HG03159 (cell line): ENCODE data around the gene MLLT10.
"Not testable (repeated sequence)": the region's sequence is repeated elsewhere in the genome, so short reads cannot be mapped to it uniquely, and the experiment has no call there.

ENCODE experiments used
- ATAC-seq: cut with Tn5 transposase; IDR thresholded peaks from one replicate; pipeline ENCODE4 v1.9.1; 2021; ENCODE audit warnings: mild to moderate bottlenecking, moderate library complexity; ENCODE audit not compliant: unreplicated experiment

MLLT10 gene

DNA sequence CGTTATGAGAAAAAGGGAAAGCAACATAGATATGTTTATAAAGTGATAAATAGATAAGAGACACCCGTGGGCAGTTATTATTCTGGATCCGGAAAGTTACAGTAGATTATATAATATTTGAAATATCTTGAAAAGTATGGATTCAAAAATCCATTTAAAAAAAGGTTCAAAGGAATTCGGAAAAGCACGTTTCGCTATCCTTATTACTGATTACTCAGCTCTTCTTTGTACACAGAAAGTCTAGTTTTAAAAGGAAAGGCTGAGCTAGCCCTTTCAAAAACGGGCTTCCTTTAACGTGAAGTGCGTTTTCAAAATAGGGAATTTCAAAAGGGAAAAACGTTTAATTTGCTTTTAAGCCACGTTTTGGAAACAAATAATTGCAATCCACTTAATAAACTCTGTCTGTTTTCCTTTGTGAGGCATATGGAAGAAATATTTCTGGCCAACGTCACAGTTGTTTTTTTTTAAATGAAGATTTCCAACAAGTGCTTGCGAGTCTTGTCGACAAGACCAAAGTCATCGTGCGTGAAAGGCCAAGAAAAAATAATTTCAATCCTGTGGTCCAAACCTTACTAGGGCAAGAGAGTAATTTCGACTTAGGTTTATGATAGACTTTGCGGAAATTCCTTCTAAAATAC is 6.3 kb upstream of the MLLT10 start:
- ATAC-seq: no peak

- no peak for ATAC-seq
Measured at GRCh38 chr10:21528236-21529031, 5.6 kb upstream of the MLLT10 start.

GRCh38 chr10:21529032-21529910 is 4.8 kb upstream of the MLLT10 start:
- ATAC-seq: no peak

GRCh38 chr10:21530168-21530567 is 3.9 kb upstream of the MLLT10 start:
- ATAC-seq: no peak

- no peak for ATAC-seq
Measured at GRCh38 chr10:21530641-21531040, 3.4 kb upstream of the MLLT10 start.

- ATAC-seq: no peak
Measured at GRCh38 chr10:21531164-21531563, 2.9 kb upstream of the MLLT10 start.

DNA sequence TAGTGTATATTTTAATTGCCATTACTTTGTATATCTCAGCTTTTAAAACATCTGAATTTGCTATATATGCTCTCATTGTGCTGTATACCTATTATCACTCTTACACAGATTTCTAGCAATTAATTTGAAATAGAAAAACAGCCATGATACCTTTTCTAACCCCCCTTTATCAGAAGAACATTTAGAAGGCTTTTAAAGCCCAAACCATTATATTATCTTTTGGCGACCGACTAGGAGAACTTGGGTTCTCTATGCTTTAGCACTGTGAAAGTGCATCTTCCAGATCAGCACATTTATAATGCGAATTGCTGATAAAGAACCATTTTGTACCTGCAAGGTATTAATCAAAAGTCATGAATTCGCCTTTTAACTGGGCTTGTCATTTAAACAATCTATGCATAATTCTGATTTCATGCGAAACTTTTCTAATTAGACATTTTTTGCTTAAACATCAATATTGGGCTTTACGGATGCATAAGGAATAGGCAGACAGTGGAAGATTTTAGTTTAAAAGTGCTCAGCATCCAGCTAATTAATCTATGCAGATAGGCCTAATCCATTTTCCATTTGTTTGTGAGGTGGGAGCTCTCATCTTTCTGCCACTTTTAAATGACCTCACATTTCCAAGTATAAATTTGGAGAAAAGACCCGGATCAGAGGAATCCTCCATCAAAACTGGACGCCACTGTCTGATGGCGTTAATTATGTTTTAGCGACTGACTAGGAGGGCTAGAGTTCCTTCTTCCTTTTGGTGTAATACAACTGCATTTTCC is 1.2 kb upstream of the MLLT10 start:
- ATAC-seq: no peak

GRCh38 chr10:21534280-21534586 is 201 bp downstream of the MLLT10 start:
- no peak for ATAC-seq

- ATAC-seq: peak; percentile 30
Measured at GRCh38 chr10:21534604-21535493, 817 bp downstream of the MLLT10 start.

GRCh38 chr10:21535494-21535965 is 1.5 kb downstream of the MLLT10 start:
- ATAC-seq: no peak

- ATAC-seq: not testable (repeated sequence)
Measured at GRCh38 chr10:21535976-21536375, 1.9 kb downstream of the MLLT10 start.

- ATAC-seq: no peak
Measured at GRCh38 chr10:21536874-21537273, 2.8 kb downstream of the MLLT10 start.

DNA sequence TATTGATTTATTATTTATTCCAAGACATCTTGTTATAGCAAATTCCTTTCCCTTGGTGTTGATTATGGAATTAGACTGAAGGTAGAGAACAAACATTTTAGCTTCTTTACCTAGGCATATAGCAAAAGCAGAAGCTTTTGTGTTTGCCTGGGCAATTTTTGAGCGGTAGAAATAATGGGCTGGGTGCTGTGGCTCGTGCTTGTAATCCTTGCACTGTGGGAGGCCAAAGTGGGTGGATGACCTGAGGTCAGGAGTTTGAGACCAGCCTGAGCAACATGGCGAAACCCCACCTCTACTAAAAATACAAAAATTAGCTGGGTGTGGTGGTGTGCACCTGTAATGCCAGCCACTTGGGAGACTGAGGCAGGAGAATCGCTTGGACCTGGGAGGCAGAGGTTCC is 6.7 kb downstream of the MLLT10 start:
- ATAC-seq: not testable (repeated sequence)

DNA sequence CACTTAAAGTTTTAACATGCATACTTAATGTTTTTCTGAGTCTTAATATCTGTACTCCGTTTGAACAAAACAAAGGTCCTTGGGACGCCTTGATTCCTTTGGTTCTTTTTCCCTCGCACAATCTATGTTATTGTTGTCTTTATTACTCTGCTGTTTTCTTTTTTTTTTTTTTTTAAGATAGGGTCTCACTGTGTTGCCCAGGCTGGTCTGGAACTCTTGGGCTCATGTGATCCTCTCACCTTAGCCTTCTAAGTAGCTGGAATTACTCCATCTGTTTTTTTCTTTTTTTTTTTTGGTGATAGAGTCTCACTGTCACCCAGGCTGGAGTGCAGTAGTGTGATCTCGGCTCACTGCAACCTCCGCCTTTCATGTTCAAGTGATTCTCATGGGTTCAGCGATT is 13.2 kb downstream of the MLLT10 start:
- no peak for ATAC-seq

GRCh38 chr10:21552638-21553037 is 18.6 kb downstream of the MLLT10 start:
- ATAC-seq: no peak

DNA sequence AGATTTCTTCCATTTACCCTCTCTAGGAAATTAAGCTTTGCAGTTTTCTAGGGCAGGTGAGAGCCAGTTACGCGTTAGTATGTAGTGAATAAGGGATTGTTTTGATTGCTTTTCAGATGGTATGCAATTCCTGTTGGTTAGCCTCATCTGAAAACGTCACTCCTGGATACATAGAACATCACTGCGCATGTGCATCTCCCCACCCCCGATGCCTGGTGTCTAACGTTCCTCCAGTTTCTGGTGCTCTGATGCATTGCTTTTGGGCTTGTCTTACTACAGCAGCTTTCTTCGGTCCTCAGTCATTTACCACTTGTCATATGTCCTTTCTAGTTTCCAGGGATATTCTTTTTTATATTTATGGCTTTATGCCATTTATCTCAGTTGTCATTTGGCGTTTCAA is 22.5 kb downstream of the MLLT10 start:
- ATAC-seq: no peak

GRCh38 chr10:21558984-21559383 is 25.0 kb downstream of the MLLT10 start:
- not testable (repeated sequence) for ATAC-seq

- ATAC-seq: no peak
Measured at GRCh38 chr10:21570761-21571521, 36.9 kb downstream of the MLLT10 start.

DNA sequence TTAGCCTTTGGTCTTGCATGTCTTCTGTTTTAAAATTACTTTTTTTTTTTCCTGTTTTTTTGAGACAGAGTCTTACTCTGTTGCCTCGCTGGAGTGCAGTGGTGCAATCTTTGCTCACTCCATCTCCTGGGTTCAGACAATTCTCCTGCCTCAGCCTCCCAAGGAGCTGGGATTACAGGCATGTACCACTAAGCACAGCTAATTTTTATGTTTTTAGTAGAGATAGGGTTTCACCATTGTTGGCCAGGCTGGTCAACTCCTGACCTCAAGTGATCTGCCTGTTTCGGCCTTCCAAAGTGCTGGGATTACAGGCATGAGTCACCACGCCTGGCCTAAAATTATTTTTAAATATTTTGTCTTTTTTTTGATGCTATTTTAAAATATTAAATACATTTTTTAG is 38.5 kb downstream of the MLLT10 start:
- no peak for ATAC-seq
